ENCODE data around the gene SLC25A18. TPM values are rescaled to one million over a fixed set of nuclear protein-coding genes. Genes with fewer than 3 reads are reported as not detected.

The SLC25A18 gene
- total and polyA plus RNA-seq, 2 donors = 0.09 to 1.8 TPM

- Histone ChIP-seq H3K36me3 (ENCODE audit: control insufficient read depth in 2 of 2, insufficient read depth in 2 of 2, low read length in 1 of 2) (no peaks in the 10 kb centered on the region), H3K9me3 (ENCODE audit: control insufficient read depth in 2 of 2, insufficient read depth in 1 of 2, low read length in 1 of 2) (no peaks in the 10 kb centered on the region), H3K27ac (ENCODE audit: low read depth in 1 of 2, low read length in 1 of 2) (no peak overlapping the region), H3K4me1 (ENCODE audit: control insufficient read depth in 2 of 2, insufficient read depth in 2 of 2, low read length in 2 of 2) (no peaks in the 10 kb centered on the region), H3K27me3 (ENCODE audit: control insufficient read depth in 2 of 2, insufficient read depth in 1 of 2, low read length in 1 of 2) (no peaks in the 10 kb centered on the region), H3K4me3 (ENCODE audit: low read length in 2 of 2) (no peak overlapping the region)
- 96% methylated on average over 14 of the region's 14 CpGs for WGBS
- DNase-seq (ENCODE audit: low read depth in 6 of 9, low spot score in 9 of 9) = no peak
Measured at GRCh38 chr22:17579535-17579981, 16.3 kb downstream of the SLC25A18 start.

GRCh38 chr22:17580441-17581031 is 17.2 kb downstream of the SLC25A18 start:
- Histone ChIP-seq H3K27ac (ENCODE audit: low read depth in 1 of 2, low read length in 1 of 2) (no peak overlapping the region), H3K4me1 (ENCODE audit: control insufficient read depth in 2 of 2, insufficient read depth in 2 of 2, low read length in 2 of 2) (no peaks in the 10 kb centered on the region), H3K9me3 (ENCODE audit: control insufficient read depth in 2 of 2, insufficient read depth in 1 of 2, low read length in 1 of 2) (no peaks in the 10 kb centered on the region), H3K27me3 (ENCODE audit: control insufficient read depth in 2 of 2, insufficient read depth in 1 of 2, low read length in 1 of 2) (no peaks in the 10 kb centered on the region), H3K36me3 (ENCODE audit: control insufficient read depth in 2 of 2, insufficient read depth in 2 of 2, low read length in 1 of 2) (no peaks in the 10 kb centered on the region), H3K4me3 (ENCODE audit: low read length in 2 of 2) (no peak overlapping the region)
- DNase-seq (ENCODE audit: low read depth in 6 of 9, low spot score in 9 of 9) = no peak
- 90% methylated on average over 15 of the region's 15 CpGs for WGBS

- DNase-seq (ENCODE audit: low read depth in 6 of 9, low spot score in 9 of 9) = no peak
- WGBS = 90% methylated on average over 21 of the region's 21 CpGs
- Histone ChIP-seq H3K27me3 (ENCODE audit: control insufficient read depth in 2 of 2, insufficient read depth in 1 of 2, low read length in 1 of 2) (no peaks in the 10 kb centered on the region), H3K9me3 (ENCODE audit: control insufficient read depth in 2 of 2, insufficient read depth in 1 of 2, low read length in 1 of 2) (no peaks in the 10 kb centered on the region), H3K27ac (ENCODE audit: low read depth in 1 of 2, low read length in 1 of 2) (no peak overlapping the region), H3K4me3 (ENCODE audit: low read length in 2 of 2) (no peak overlapping the region), H3K4me1 (ENCODE audit: control insufficient read depth in 2 of 2, insufficient read depth in 2 of 2, low read length in 2 of 2) (no peaks in the 10 kb centered on the region), H3K36me3 (ENCODE audit: control insufficient read depth in 2 of 2, insufficient read depth in 2 of 2, low read length in 1 of 2) (no peaks in the 10 kb centered on the region)
Measured at GRCh38 chr22:17581056-17581455, 17.8 kb downstream of the SLC25A18 start.

GRCh38 chr22:17581631-17582030 is 18.3 kb downstream of the SLC25A18 start:
- Histone ChIP-seq H3K4me3 (ENCODE audit: low read length in 2 of 2) (no peak overlapping the region), H3K9me3 (ENCODE audit: control insufficient read depth in 2 of 2, insufficient read depth in 1 of 2, low read length in 1 of 2) (no peaks in the 10 kb centered on the region), H3K27me3 (ENCODE audit: control insufficient read depth in 2 of 2, insufficient read depth in 1 of 2, low read length in 1 of 2) (no peaks in the 10 kb centered on the region), H3K36me3 (ENCODE audit: control insufficient read depth in 2 of 2, insufficient read depth in 2 of 2, low read length in 1 of 2) (no peaks in the 10 kb centered on the region), H3K27ac (ENCODE audit: low read depth in 1 of 2, low read length in 1 of 2) (no peak overlapping the region), H3K4me1 (ENCODE audit: control insufficient read depth in 2 of 2, insufficient read depth in 2 of 2, low read length in 2 of 2) (no peaks in the 10 kb centered on the region)
- no peak for DNase-seq (ENCODE audit: low read depth in 6 of 9, low spot score in 9 of 9)
- WGBS = 91% methylated on average over 17 of the region's 17 CpGs

- H3K9me3 ChIP-seq (ENCODE audit: control insufficient read depth in 2 of 2, insufficient read depth in 1 of 2, low read length in 1 of 2) = no peaks in the 10 kb centered on the region
- no peak overlapping the region for H3K4me3 ChIP-seq (ENCODE audit: low read length in 2 of 2)
- no peaks in the 10 kb centered on the region for H3K27me3 ChIP-seq (ENCODE audit: control insufficient read depth in 2 of 2, insufficient read depth in 1 of 2, low read length in 1 of 2)
- no peak overlapping the region for H3K27ac ChIP-seq (ENCODE audit: low read depth in 1 of 2, low read length in 1 of 2)
- no peak for DNase-seq (ENCODE audit: low read depth in 6 of 9, low spot score in 9 of 9)
- 95% methylated on average over 10 of the region's 10 CpGs for whole genome bisulfite sequencing
- no peaks in the 10 kb centered on the region for H3K4me1 ChIP-seq (ENCODE audit: control insufficient read depth in 2 of 2, insufficient read depth in 2 of 2, low read length in 2 of 2)
- no peaks in the 10 kb centered on the region for H3K36me3 ChIP-seq (ENCODE audit: control insufficient read depth in 2 of 2, insufficient read depth in 2 of 2, low read length in 1 of 2)
Measured at GRCh38 chr22:17583151-17583550, 19.9 kb downstream of the SLC25A18 start.

- no peak overlapping the region for H3K27ac ChIP-seq (ENCODE audit: low read depth in 1 of 2, low read length in 1 of 2)
Measured at GRCh38 chr22:17586831-17587440, 23.6 kb downstream of the SLC25A18 start.

GRCh38 chr22:17587629-17588028 is 24.3 kb downstream of the SLC25A18 start:
- no peak for DNase-seq (ENCODE audit: low read depth in 6 of 9, low spot score in 9 of 9)
- no peaks in the 10 kb centered on the region for H3K27me3 ChIP-seq (ENCODE audit: control insufficient read depth in 2 of 2, insufficient read depth in 1 of 2, low read length in 1 of 2)
- no peak overlapping the region for H3K27ac ChIP-seq (ENCODE audit: low read depth in 1 of 2, low read length in 1 of 2)
- peaks cover 15 to 19% of the 10 kb centered on the region in 2 donors for H3K36me3 ChIP-seq (ENCODE audit: control insufficient read depth in 2 of 2, insufficient read depth in 2 of 2, low read length in 1 of 2)
- H3K9me3 ChIP-seq (ENCODE audit: control insufficient read depth in 2 of 2, insufficient read depth in 1 of 2, low read length in 1 of 2) = no peaks in the 10 kb centered on the region
- H3K4me3 ChIP-seq (ENCODE audit: low read length in 2 of 2) = no peak overlapping the region
- no peaks in the 10 kb centered on the region for H3K4me1 ChIP-seq (ENCODE audit: control insufficient read depth in 2 of 2, insufficient read depth in 2 of 2, low read length in 2 of 2)
- WGBS = 96% methylated on average over 14 of the region's 14 CpGs

More at GRCh38 chr22:17586831-17587440, 23.6 kb downstream of the SLC25A18 start:
- DNase-seq (ENCODE audit: low read depth in 6 of 9, low spot score in 9 of 9) = no peak
- Histone ChIP-seq H3K27me3 (ENCODE audit: control insufficient read depth in 2 of 2, insufficient read depth in 1 of 2, low read length in 1 of 2) (no peaks in the 10 kb centered on the region), H3K36me3 (ENCODE audit: control insufficient read depth in 2 of 2, insufficient read depth in 2 of 2, low read length in 1 of 2) (peaks cover 8 to 12% of the 10 kb centered on the region in 2 donors), H3K4me3 (ENCODE audit: low read length in 2 of 2) (no peak overlapping the region), H3K9me3 (ENCODE audit: control insufficient read depth in 2 of 2, insufficient read depth in 1 of 2, low read length in 1 of 2) (no peaks in the 10 kb centered on the region), H3K4me1 (ENCODE audit: control insufficient read depth in 2 of 2, insufficient read depth in 2 of 2, low read length in 2 of 2) (no peaks in the 10 kb centered on the region)
- WGBS = 97% methylated on average over 14 of the region's 14 CpGs

GRCh38 chr22:17588606-17589005 is 25.3 kb downstream of the SLC25A18 start:
- DNase-seq (ENCODE audit: low read depth in 6 of 9, low spot score in 9 of 9) = no peak
- Histone ChIP-seq H3K36me3 (ENCODE audit: control insufficient read depth in 2 of 2, insufficient read depth in 2 of 2, low read length in 1 of 2) (peaks cover 25% of the 10 kb centered on the region in 2 donors), H3K4me1 (ENCODE audit: control insufficient read depth in 2 of 2, insufficient read depth in 2 of 2, low read length in 2 of 2) (no peaks in the 10 kb centered on the region), H3K27ac (ENCODE audit: low read depth in 1 of 2, low read length in 1 of 2) (no peak overlapping the region), H3K9me3 (ENCODE audit: control insufficient read depth in 2 of 2, insufficient read depth in 1 of 2, low read length in 1 of 2) (no peaks in the 10 kb centered on the region), H3K4me3 (ENCODE audit: low read length in 2 of 2) (no peak overlapping the region), H3K27me3 (ENCODE audit: control insufficient read depth in 2 of 2, insufficient read depth in 1 of 2, low read length in 1 of 2) (no peaks in the 10 kb centered on the region)
- 93% methylated on average over 11 of the region's 11 CpGs for WGBS

GRCh38 chr22:17589810-17590375 is 26.6 kb downstream of the SLC25A18 start:
- Histone ChIP-seq H3K4me3 (ENCODE audit: low read length in 2 of 2) (no peak overlapping the region), H3K9me3 (ENCODE audit: control insufficient read depth in 2 of 2, insufficient read depth in 1 of 2, low read length in 1 of 2) (no peaks in the 10 kb centered on the region), H3K4me1 (ENCODE audit: control insufficient read depth in 2 of 2, insufficient read depth in 2 of 2, low read length in 2 of 2) (no peaks in the 10 kb centered on the region), H3K27ac (ENCODE audit: low read depth in 1 of 2, low read length in 1 of 2) (no peak overlapping the region), H3K36me3 (ENCODE audit: control insufficient read depth in 2 of 2, insufficient read depth in 2 of 2, low read length in 1 of 2) (peaks cover 35% of the 10 kb centered on the region in 2 donors), H3K27me3 (ENCODE audit: control insufficient read depth in 2 of 2, insufficient read depth in 1 of 2, low read length in 1 of 2) (no peaks in the 10 kb centered on the region)
- 94% methylated on average over 10 of the region's 10 CpGs for WGBS
- no peak for DNase-seq (ENCODE audit: low read depth in 6 of 9, low spot score in 9 of 9)
